ENCODE data around the gene NRP1. TPM values are rescaled to one million over a fixed set of nuclear protein-coding genes. Genes with fewer than 3 reads are reported as not detected.

NRP1 gene
- total RNA-seq, 2 donors from 2014 or later, result 23.0 to 37.1 TPM

DNA sequence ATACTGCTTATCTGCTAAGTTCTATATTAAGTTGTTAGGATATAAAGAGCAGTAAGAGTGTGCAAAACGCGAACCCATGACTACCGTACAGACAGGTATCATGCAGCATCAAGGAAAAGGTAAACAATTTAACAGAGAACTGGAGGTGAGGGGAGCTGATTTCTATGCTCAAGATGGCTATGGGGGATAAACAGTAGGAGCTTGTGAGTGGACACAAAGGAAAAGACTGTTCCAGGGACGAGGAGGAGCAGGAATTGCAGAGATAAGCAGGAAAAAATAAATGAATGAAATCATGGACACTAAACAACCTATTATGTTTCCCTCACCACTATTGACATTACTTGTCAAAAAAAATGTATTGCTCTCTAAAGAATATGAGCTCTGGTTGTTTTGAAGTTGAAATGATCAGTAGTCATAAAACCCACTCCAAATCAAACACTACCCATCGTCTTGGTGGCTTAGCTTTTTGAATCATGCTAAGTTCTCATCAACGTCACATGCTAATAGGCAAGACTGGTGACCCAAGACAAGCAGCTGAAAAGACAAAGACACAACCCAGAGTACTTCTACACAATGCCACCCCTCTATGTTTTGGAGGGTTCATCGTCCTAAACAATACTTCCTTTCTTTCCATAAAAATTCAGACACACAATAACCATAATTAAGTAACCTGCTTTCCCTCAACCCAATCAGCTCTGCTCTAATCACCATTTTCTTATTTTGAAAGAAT is 102.7 kb downstream of the NRP1 start:
- TF ChIP-seq POLR2A (IDR thresholded peaks at IDR 0.05) (no peak), POLR2AphosphoS5 (IDR thresholded peaks at IDR 0.05) (no peak)
- TF ChIP-seq, protein P1, sequence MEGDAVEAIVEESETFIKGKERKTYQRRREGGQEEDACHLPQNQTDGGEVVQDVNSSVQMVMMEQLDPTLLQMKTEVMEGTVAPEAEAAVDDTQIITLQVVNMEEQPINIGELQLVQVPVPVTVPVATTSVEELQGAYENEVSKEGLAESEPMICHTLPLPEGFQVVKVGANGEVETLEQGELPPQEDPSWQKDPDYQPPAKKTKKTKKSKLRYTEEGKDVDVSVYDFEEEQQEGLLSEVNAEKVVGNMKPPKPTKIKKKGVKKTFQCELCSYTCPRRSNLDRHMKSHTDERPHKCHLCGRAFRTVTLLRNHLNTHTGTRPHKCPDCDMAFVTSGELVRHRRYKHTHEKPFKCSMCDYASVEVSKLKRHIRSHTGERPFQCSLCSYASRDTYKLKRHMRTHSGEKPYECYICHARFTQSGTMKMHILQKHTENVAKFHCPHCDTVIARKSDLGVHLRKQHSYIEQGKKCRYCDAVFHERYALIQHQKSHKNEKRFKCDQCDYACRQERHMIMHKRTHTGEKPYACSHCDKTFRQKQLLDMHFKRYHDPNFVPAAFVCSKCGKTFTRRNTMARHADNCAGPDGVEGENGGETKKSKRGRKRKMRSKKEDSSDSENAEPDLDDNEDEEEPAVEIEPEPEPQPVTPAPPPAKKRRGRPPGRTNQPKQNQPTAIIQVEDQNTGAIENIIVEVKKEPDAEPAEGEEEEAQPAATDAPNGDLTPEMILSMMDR (IDR thresholded peaks at IDR 0.05), result no peak
- H3K27me3 ChIP-seq (replicated peaks; ENCODE audit: insufficient read depth), result no peaks in the 10 kb centered on the region
- H3K9me3 ChIP-seq, result no peaks in the 10 kb centered on the region
- no peak overlapping the region for H3K27ac ChIP-seq
- WGBS, result 93% methylated on average over 7 of the region's 7 CpGs
- intact Hi-C loops (cut with DNase I), result no loop called here
- DNase-seq (ENCODE audit: low spot score), result no peak
- no peaks in the 10 kb centered on the region for H3K4me1 ChIP-seq (replicated peaks)
- H3K4me3 ChIP-seq, result no peak overlapping the region
- H3K36me3 ChIP-seq, result no peaks in the 10 kb centered on the region

DNA sequence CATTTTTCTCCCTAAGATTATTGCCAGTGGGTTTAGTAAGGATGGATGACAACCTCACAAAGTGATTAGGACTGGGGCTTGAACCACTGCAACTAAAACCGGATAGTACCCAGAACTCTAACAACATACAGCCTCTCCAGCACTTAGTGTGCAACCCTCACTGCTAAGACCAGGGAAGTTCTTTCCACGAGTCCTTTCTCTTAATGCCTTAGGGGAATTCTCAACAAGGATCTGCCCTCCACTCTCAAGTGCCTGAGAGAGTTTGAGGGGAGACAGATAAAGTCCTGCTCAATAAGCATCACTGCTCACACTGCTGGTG is 104.6 kb downstream of the NRP1 start:
- Histone ChIP-seq H3K9me3 (no peaks in the 10 kb centered on the region), H3K4me3 (no peak overlapping the region), H3K4me1 (replicated peaks) (no peaks in the 10 kb centered on the region), H3K27ac (no peak overlapping the region), H3K36me3 (no peaks in the 10 kb centered on the region), H3K27me3 (replicated peaks; ENCODE audit: insufficient read depth) (no peaks in the 10 kb centered on the region)
- intact Hi-C loops (cut with DNase I), result no loop called here
- TF ChIP-seq POLR2A (IDR thresholded peaks at IDR 0.05), result no peak
- TF ChIP-seq, protein P1 (IDR thresholded peaks at IDR 0.05), result no peak
- TF ChIP-seq POLR2AphosphoS5 (IDR thresholded peaks at IDR 0.05), result no peak
- no peak for DNase-seq (ENCODE audit: low spot score)
- 74% methylated on average over 2 of the region's 2 CpGs for WGBS

DNA sequence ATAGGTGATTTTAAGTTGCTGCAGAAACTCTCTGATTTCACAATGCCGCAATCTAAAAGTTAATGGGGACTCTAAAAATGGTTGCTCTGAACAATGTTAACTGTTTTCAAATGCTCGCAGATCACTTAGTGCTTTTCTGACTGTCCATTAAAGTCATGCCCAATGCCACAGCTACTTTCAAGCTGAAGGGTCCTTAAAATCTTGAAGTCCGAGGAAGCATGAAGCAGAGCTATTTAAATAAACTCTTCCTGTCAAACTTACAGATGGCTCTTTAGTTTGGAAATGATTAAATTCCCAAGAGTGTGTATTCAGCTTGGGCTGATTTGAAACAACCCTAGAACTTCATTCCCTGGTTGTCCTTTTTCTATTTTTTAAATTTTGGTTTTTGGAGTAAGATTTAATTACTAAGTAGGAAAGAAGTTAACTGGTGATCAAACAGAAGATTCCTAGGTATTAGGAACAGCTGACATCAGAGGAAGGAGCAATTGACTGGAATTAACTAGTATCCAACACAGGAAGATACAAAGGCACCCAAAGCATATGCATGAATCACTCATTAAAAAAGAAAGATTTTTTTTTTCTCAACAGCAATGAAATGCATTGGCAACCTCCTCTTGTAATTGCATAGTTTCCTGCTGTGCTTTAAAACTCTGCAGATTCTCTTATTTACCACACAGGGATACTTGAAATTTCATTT is 105.1 kb downstream of the NRP1 start:
- Histone ChIP-seq H3K4me1 (replicated peaks) (no peaks in the 10 kb centered on the region), H3K27me3 (replicated peaks; ENCODE audit: insufficient read depth) (no peaks in the 10 kb centered on the region), H3K36me3 (no peaks in the 10 kb centered on the region), H3K27ac (no peak overlapping the region), H3K4me3 (no peak overlapping the region), H3K9me3 (no peaks in the 10 kb centered on the region)
- TF ChIP-seq, protein P1 (IDR thresholded peaks at IDR 0.05), result no peak
- TF ChIP-seq POLR2A (IDR thresholded peaks at IDR 0.05), result no peak
- no peak for TF ChIP-seq POLR2AphosphoS5 (IDR thresholded peaks at IDR 0.05)
- no peak for DNase-seq (ENCODE audit: low spot score)
- WGBS, result 92% methylated on average over 3 of the region's 3 CpGs
- intact Hi-C loops (cut with DNase I), result no loop called here

DNA sequence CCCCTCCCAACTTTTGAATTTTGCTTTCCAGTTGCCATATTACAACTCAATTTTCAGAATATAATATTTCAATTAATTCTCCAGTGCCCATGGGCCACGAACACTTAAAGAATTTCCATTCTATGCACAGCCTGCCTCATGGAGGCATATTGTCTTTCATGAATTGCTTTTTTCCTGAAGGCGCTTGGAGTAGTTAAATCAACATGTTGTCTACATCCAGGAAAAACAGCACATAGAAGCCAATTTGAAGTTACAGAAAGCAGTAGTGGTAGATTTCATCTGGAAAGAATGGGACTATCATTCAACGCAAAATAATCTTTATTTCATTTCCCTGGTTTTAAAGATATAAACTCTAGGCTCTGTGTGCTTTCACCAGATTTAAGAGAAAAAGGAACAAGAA is 106.0 kb downstream of the NRP1 start:
- intact Hi-C loops (cut with DNase I), result no loop called here
- Histone ChIP-seq H3K27me3 (replicated peaks; ENCODE audit: insufficient read depth) (no peaks in the 10 kb centered on the region), H3K27ac (no peak overlapping the region), H3K4me3 (no peak overlapping the region), H3K4me1 (replicated peaks) (no peaks in the 10 kb centered on the region), H3K9me3 (no peaks in the 10 kb centered on the region), H3K36me3 (no peaks in the 10 kb centered on the region)
- DNase-seq (ENCODE audit: low spot score), result no peak
- WGBS, result 95% methylated on average over 3 of the region's 3 CpGs
- no peak for TF ChIP-seq POLR2AphosphoS5 (IDR thresholded peaks at IDR 0.05)
- TF ChIP-seq, protein P1 (IDR thresholded peaks at IDR 0.05), result no peak
- TF ChIP-seq POLR2A (IDR thresholded peaks at IDR 0.05), result no peak

DNA sequence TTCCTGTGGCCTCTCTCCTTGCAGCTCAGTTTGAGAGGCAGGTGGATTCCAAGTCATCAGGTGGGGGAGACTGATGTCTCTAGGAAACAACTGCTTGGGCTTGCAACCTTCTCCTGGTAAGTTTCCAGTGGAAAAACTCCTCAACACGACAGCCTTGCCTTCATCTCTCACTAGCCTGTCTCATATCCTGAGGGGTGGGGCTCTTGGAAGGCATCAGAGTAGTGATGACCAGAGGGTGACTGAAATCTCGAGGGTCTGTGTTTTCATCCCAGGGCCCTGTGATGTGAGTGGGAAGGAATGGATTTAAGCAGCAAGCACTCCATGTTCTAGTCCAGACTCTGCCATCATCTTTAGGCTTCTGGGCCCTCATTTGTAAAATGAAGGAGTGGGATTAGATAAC is 107.0 kb downstream of the NRP1 start:
- WGBS, result 80% methylated on average over 2 of the region's 2 CpGs
- Histone ChIP-seq H3K9me3 (no peaks in the 10 kb centered on the region), H3K36me3 (no peaks in the 10 kb centered on the region), H3K4me1 (replicated peaks) (no peaks in the 10 kb centered on the region), H3K4me3 (no peak overlapping the region), H3K27me3 (replicated peaks; ENCODE audit: insufficient read depth) (no peaks in the 10 kb centered on the region), H3K27ac (no peak overlapping the region)
- intact Hi-C loops (cut with DNase I), result no loop called here
- no peak for DNase-seq (ENCODE audit: low spot score)
- TF ChIP-seq POLR2AphosphoS5 (IDR thresholded peaks at IDR 0.05) (no peak), POLR2A (IDR thresholded peaks at IDR 0.05) (no peak)
- TF ChIP-seq, protein P1 (IDR thresholded peaks at IDR 0.05), result no peak
